Measurements from ENCODE around the gene UBE2I.
"Not testable (repeated sequence)": the region's sequence is repeated elsewhere in the genome, so short reads cannot be mapped to it uniquely, and the experiment has no call there.

Gene UBE2I

GRCh38 chr16:1265826-1266225 is 43.6 kb upstream of the UBE2I start:
- TF ChIP-seq CTCF (conservative IDR thresholded peaks at IDR 0.05; ENCODE audit: low read length), result no peak
- no peak for TF ChIP-seq EZH2phosphoT487 (IDR thresholded peaks at IDR 0.05; ENCODE audit: borderline replicate concordance)

GRCh38 chr16:1269418-1269817 is 40.0 kb upstream of the UBE2I start:
- not testable (repeated sequence) for H3K79me2 ChIP-seq (ENCODE audit: insufficient read depth, low read length); H3K9me3 ChIP-seq (ENCODE audit: insufficient read depth, low read depth, low read length); H3K9me2 ChIP-seq (replicated peaks; ENCODE audit: low read depth, low read length); H3F3A ChIP-seq (ENCODE audit: low read depth); H3K9ac ChIP-seq (ENCODE audit: low read depth, low read length, poor library complexity, severe bottlenecking); H3K4me3 ChIP-seq (ENCODE audit: low read length, poor library complexity, severe bottlenecking); H3K27me3 ChIP-seq (ENCODE audit: insufficient read depth, low read length, poor library complexity, severe bottlenecking); H3K4me1 ChIP-seq (ENCODE audit: insufficient read depth, low read length, poor library complexity, severe bottlenecking); H3K36me3 ChIP-seq (ENCODE audit: insufficient read depth, low read length); H3K4me2 ChIP-seq (ENCODE audit: low read depth, low read length, poor library complexity, severe bottlenecking); H4K20me1 ChIP-seq (ENCODE audit: insufficient read depth, low read length, poor library complexity, severe bottlenecking); H2AFZ ChIP-seq (ENCODE audit: low read length)

More at GRCh38 chr16:1265826-1266225, 43.6 kb upstream of the UBE2I start:
- Histone ChIP-seq H3K9me3 (ENCODE audit: insufficient read depth, low read depth, low read length) (no peaks in the 10 kb centered on the region), H4K20me1 (ENCODE audit: insufficient read depth, low read length, poor library complexity, severe bottlenecking) (no peaks in the 10 kb centered on the region), H3K9ac (ENCODE audit: low read depth, low read length, poor library complexity, severe bottlenecking) (no peak overlapping the region), H3K4me3 (ENCODE audit: low read length, poor library complexity, severe bottlenecking) (no peak overlapping the region), H3K4me2 (ENCODE audit: low read depth, low read length, poor library complexity, severe bottlenecking) (no peak overlapping the region), H3K79me2 (ENCODE audit: insufficient read depth, low read length) (no peaks in the 10 kb centered on the region), H3K27me3 (ENCODE audit: insufficient read depth, low read length, poor library complexity, severe bottlenecking) (no peaks in the 10 kb centered on the region), H3K4me1 (ENCODE audit: insufficient read depth, low read length, poor library complexity, severe bottlenecking) (no peaks in the 10 kb centered on the region), H3K9me2 (replicated peaks; ENCODE audit: low read depth, low read length) (no peaks in the 10 kb centered on the region), H2AFZ (ENCODE audit: low read length) (no peak overlapping the region), H3K36me3 (ENCODE audit: insufficient read depth, low read length) (no peaks in the 10 kb centered on the region), H3F3A (ENCODE audit: low read depth) (no peaks in the 10 kb centered on the region)

- no peaks in the 10 kb centered on the region for H3K27me3 ChIP-seq (ENCODE audit: insufficient read depth, low read length, poor library complexity, severe bottlenecking)
- H3K4me3 ChIP-seq (ENCODE audit: low read length, poor library complexity, severe bottlenecking), result no peak overlapping the region
- TF ChIP-seq CTCF (conservative IDR thresholded peaks at IDR 0.05; ENCODE audit: low read length) (no peak), EZH2phosphoT487 (IDR thresholded peaks at IDR 0.05; ENCODE audit: borderline replicate concordance) (no peak)
These were observed 38.1 kb upstream of the UBE2I start for GRCh38 chr16:1271380-1271723.

GRCh38 chr16:1271724-1272413 is 37.6 kb upstream of the UBE2I start:
- not testable (repeated sequence) for H3K36me3 ChIP-seq (ENCODE audit: insufficient read depth, low read length); H3K79me2 ChIP-seq (ENCODE audit: insufficient read depth, low read length); H4K20me1 ChIP-seq (ENCODE audit: insufficient read depth, low read length, poor library complexity, severe bottlenecking); H3K4me3 ChIP-seq (ENCODE audit: low read length, poor library complexity, severe bottlenecking); H3K4me2 ChIP-seq (ENCODE audit: low read depth, low read length, poor library complexity, severe bottlenecking); H3K9me3 ChIP-seq (ENCODE audit: insufficient read depth, low read depth, low read length); H3K9ac ChIP-seq (ENCODE audit: low read depth, low read length, poor library complexity, severe bottlenecking); H3F3A ChIP-seq (ENCODE audit: low read depth); H3K27me3 ChIP-seq (ENCODE audit: insufficient read depth, low read length, poor library complexity, severe bottlenecking); H3K4me1 ChIP-seq (ENCODE audit: insufficient read depth, low read length, poor library complexity, severe bottlenecking); H3K9me2 ChIP-seq (replicated peaks; ENCODE audit: low read depth, low read length); H2AFZ ChIP-seq (ENCODE audit: low read length)

More at GRCh38 chr16:1271380-1271723, 38.1 kb upstream of the UBE2I start:
- no peaks in the 10 kb centered on the region for H3K36me3 ChIP-seq (ENCODE audit: insufficient read depth, low read length)
- no peaks in the 10 kb centered on the region for H3K9me3 ChIP-seq (ENCODE audit: insufficient read depth, low read depth, low read length)
- H3K9me2 ChIP-seq (replicated peaks; ENCODE audit: low read depth, low read length), result no peaks in the 10 kb centered on the region
- no peak overlapping the region for H3K9ac ChIP-seq (ENCODE audit: low read depth, low read length, poor library complexity, severe bottlenecking)
- no peaks in the 10 kb centered on the region for H3K79me2 ChIP-seq (ENCODE audit: insufficient read depth, low read length)
- H3K4me2 ChIP-seq (ENCODE audit: low read depth, low read length, poor library complexity, severe bottlenecking), result no peak overlapping the region
- no peaks in the 10 kb centered on the region for H4K20me1 ChIP-seq (ENCODE audit: insufficient read depth, low read length, poor library complexity, severe bottlenecking)
- H3K4me1 ChIP-seq (ENCODE audit: insufficient read depth, low read length, poor library complexity, severe bottlenecking), result no peaks in the 10 kb centered on the region
- no peaks in the 10 kb centered on the region for H3F3A ChIP-seq (ENCODE audit: low read depth)
- no peak overlapping the region for H2AFZ ChIP-seq (ENCODE audit: low read length)
